ENCODE data around the gene CIDEC. TPM values are rescaled to one million over a fixed set of nuclear protein-coding genes. Genes with fewer than 3 reads are reported as not detected.

Gene CIDEC
- total and polyA plus RNA-seq, 2 of the 13 experiments (the other 11 are each of a cell fraction or from before 2014, with no cell fraction given) = 2.5 to 10.4 TPM

- TF ChIP-seq PLSCR1 (CRISPR knock-in tag; IDR thresholded peaks at IDR 0.05; ENCODE audit: borderline replicate concordance) = no peak
- no peak for TF ChIP-seq SRSF4 (IDR thresholded peaks at IDR 0.05; ENCODE audit: low read depth, low read length, poor library complexity, severe bottlenecking)
- no peak for TF ChIP-seq ZNF75D (CRISPR knock-in tag; IDR thresholded peaks at IDR 0.05; ENCODE audit: borderline replicate concordance)
- TF ChIP-seq HOXA5 (CRISPR knock-in tag; IDR thresholded peaks at IDR 0.05) = peak; percentile 85
- TF ChIP-seq UBTF (CRISPR knock-in tag; IDR thresholded peaks at IDR 0.05) = peak; percentile 93
- TF ChIP-seq ZNF292 (CRISPR knock-in tag; IDR thresholded peaks at IDR 0.05; ENCODE audit: borderline replicate concordance, low read depth) = no peak
- peak; percentile 57 for TF ChIP-seq XRCC5 (optimal IDR thresholded peaks at IDR 0.05; ENCODE audit: low read length)
- TF ChIP-seq RXRB (CRISPR knock-in tag; IDR thresholded peaks at IDR 0.05; ENCODE audit: borderline replicate concordance) = peak; percentile 74
- TF ChIP-seq LRRFIP1 (CRISPR knock-in tag; conservative IDR thresholded peaks at IDR 0.05) = no peak
- no peak for TF ChIP-seq ZNF24 (IDR thresholded peaks at IDR 0.05)
- no peak for TF ChIP-seq PLRG1 (conservative IDR thresholded peaks at IDR 0.05)
- no peak for TF ChIP-seq KAT2B (IDR thresholded peaks at IDR 0.05; ENCODE audit: borderline replicate concordance, low read depth, low read length)
- TF ChIP-seq ZSCAN22 (CRISPR knock-in tag; IDR thresholded peaks at IDR 0.05) = no peak
- TF ChIP-seq ZKSCAN5 (CRISPR knock-in tag; IDR thresholded peaks at IDR 0.05) = no peak
- TF ChIP-seq ZFP1 (CRISPR knock-in tag; IDR thresholded peaks at IDR 0.05) = no peak
- TF ChIP-seq FOXK1 (CRISPR knock-in tag; IDR thresholded peaks at IDR 0.05; ENCODE audit: borderline replicate concordance, low read depth) = peak; percentile 61; the same call in 1 of the 2 replicates
- TF ChIP-seq AFF4 (CRISPR knock-in tag; IDR thresholded peaks at IDR 0.05) = peak; percentile 61; the same call in 1 of the 2 replicates
- TF ChIP-seq CEBPB (IDR thresholded peaks at IDR 0.05; ENCODE audit: borderline replicate concordance, low read depth, low read length) = no peak
- TF ChIP-seq FOSL1 (CRISPR knock-in tag; IDR thresholded peaks at IDR 0.05; ENCODE audit: borderline replicate concordance) = 0 out of 2 replicates have a peak, but pooled peaks have one; percentile 41
- no peak for TF ChIP-seq RFX1 (IDR thresholded peaks at IDR 0.05)
- peak; percentile 93 for TF ChIP-seq ZNF703 (CRISPR knock-in tag; IDR thresholded peaks at IDR 0.05; ENCODE audit: borderline replicate concordance)
Observed at GRCh38 chr3:9890249-9891071, 10.4 kb upstream of the CIDEC start, which contains the start of gene JAGN1 (continued).

Measured in HepG2 (cell line).